Trophoblast cell (in vitro differentiated cells and primary cell): ENCODE measurements around the gene TYW1B.
"Not testable (repeated sequence)": the region's sequence is repeated elsewhere in the genome, so short reads cannot be mapped to it uniquely, and the experiment has no call there.

Experiments
- DNase-seq, 2 donors: peaks; one replicate each; pipeline ENCODE4 v3.0.0-alpha.2; 2016
- H2AFZ ChIP-seq: 2 replicates; pipeline ENCODE4 v1.6.1; 2013; ENCODE audit warnings: low read length, moderate library complexity, mild to moderate bottlenecking; ENCODE audit not compliant: insufficient read depth, poor library complexity
- H2AK5ac ChIP-seq: 2 replicates; pipeline ENCODE4 v1.6.1; 2013; ENCODE audit warnings: mild to moderate bottlenecking, low read length
- H2BK120ac ChIP-seq: 2 replicates; pipeline ENCODE4 v1.6.1; 2013; ENCODE audit warnings: low read length, mild to moderate bottlenecking, moderate library complexity; ENCODE audit not compliant: insufficient read depth, poor library complexity
- H2BK12ac ChIP-seq: 2 replicates; pipeline ENCODE4 v1.6.1; 2013; ENCODE audit warnings: mild to moderate bottlenecking, low read length, moderate library complexity
- H2BK5ac ChIP-seq: 2 replicates; pipeline ENCODE4 v1.6.1; 2013; ENCODE audit warnings: low read length, low read depth, moderate library complexity, mild to moderate bottlenecking; ENCODE audit not compliant: poor library complexity
- H3K14ac ChIP-seq: 2 replicates; pipeline ENCODE4 v1.6.1; 2013; ENCODE audit warnings: mild to moderate bottlenecking, low read length
- H3K18ac ChIP-seq: 2 replicates; pipeline ENCODE4 v1.6.1; 2013; ENCODE audit warnings: mild to moderate bottlenecking, low read length
- H3K23ac ChIP-seq: 2 replicates; pipeline ENCODE4 v1.6.1; 2013; ENCODE audit warnings: low read length
- H3K27ac ChIP-seq: 2 replicates; pipeline ENCODE4 v1.5.1; 2013; ENCODE audit warnings: low read depth, mild to moderate bottlenecking, inconsistent platforms, low read length, moderate library complexity
- H3K27me3 ChIP-seq: 2 replicates; pipeline ENCODE4 v1.6.1; 2013; ENCODE audit warnings: inconsistent platforms, mild to moderate bottlenecking, low read length, moderate library complexity; ENCODE audit not compliant: insufficient read depth
- H3K36me3 ChIP-seq, 2 experiments: 1 replicate in 1 of 2; 2 replicates in 1 of 2; pipeline ENCODE4 v1.6.1; 2013; ENCODE audit warnings: low read length in 2 of 2, mild to moderate bottlenecking in 2 of 2, moderate library complexity in 1 of 2; ENCODE audit not compliant: insufficient read depth in 2 of 2, control insufficient read depth in 1 of 2
- H3K4ac ChIP-seq: 2 replicates; pipeline ENCODE4 v1.6.1; 2013; ENCODE audit warnings: low read depth, mild to moderate bottlenecking, low read length, moderate library complexity
- H3K4me1 ChIP-seq, 2 experiments: 1 replicate in 1 of 2; 2 replicates in 1 of 2; pipeline ENCODE4 v1.6.1; 2013; ENCODE audit warnings: low read length in 2 of 2, mild to moderate bottlenecking in 2 of 2, moderate library complexity in 1 of 2; ENCODE audit not compliant: insufficient read depth in 2 of 2, control insufficient read depth in 1 of 2
- H3K4me2 ChIP-seq: 2 replicates; pipeline ENCODE4 v1.6.1; 2013; ENCODE audit warnings: inconsistent platforms, mild to moderate bottlenecking, low read length, moderate library complexity
- H3K4me3 ChIP-seq: 2 replicates; pipeline ENCODE4 v1.5.1; 2013; ENCODE audit warnings: mild to moderate bottlenecking, low read depth, low read length, inconsistent platforms
- H3K79me1 ChIP-seq: one replicate; pipeline ENCODE4 v1.6.1; 2013; ENCODE audit warnings: low read length
- H3K79me2 ChIP-seq: 2 replicates; pipeline ENCODE4 v1.6.1; 2013; ENCODE audit warnings: low read length, mild to moderate bottlenecking; ENCODE audit not compliant: control insufficient read depth, insufficient read depth, poor library complexity
- H3K9ac ChIP-seq: 2 replicates; pipeline ENCODE4 v1.6.1; 2013; ENCODE audit warnings: mild to moderate bottlenecking, low read length
- H3K9me3 ChIP-seq: 2 replicates; pipeline ENCODE4 v1.6.1; 2013; ENCODE audit warnings: low read depth, mild to moderate bottlenecking, control low read depth, inconsistent platforms, low read length; ENCODE audit not compliant: insufficient read depth
- H4K12ac ChIP-seq: 2 replicates; pipeline ENCODE4 v1.6.1; 2013; ENCODE audit warnings: low read depth, mild to moderate bottlenecking, low read length, moderate library complexity
- H4K8ac ChIP-seq: 2 replicates; pipeline ENCODE4 v1.6.1; 2013; ENCODE audit warnings: low read depth, mild to moderate bottlenecking, low read length, moderate library complexity
- H4K91ac ChIP-seq: one replicate; pipeline ENCODE4 v1.6.1; 2013; ENCODE audit warnings: low read depth, mild to moderate bottlenecking, low read length, moderate library complexity
- WGBS: extraction: QIAGEN DNeasy Blood & Tissue Kit; methylation state at CpG from one replicate; pipeline ENCODE4 v1.1.7; 2013; ENCODE audit warnings: missing lambda C conversion rate; ENCODE audit not compliant: insufficient read length, insufficient coverage; ENCODE audit errors: extremely low coverage; 5-methylcytosine and 5-hydroxymethylcytosine counted together

The TYW1B gene

DNA sequence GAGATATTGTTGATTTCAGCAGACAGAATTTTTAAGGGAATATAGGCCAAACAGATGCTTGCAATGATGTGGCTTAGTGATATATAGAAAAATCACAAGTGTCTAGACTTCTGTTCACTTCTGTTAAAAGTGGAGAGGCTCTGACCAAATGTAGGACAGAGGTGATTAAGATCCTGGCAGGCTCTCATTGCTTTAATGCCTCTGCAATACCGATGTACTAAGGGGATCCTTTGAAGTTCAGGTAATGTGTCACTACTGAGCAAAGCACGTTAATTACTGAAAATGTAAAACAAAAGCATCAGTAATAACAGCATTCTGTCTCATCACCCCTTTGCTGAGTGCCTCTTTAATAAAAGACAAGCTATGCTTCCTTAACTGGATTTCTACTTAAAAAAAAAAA lies 131.4 kb downstream of the TYW1B start:
- not testable (repeated sequence) for H4K8ac ChIP-seq, H3K18ac ChIP-seq, H3K27me3 ChIP-seq, H4K91ac ChIP-seq, H3K9ac ChIP-seq, H4K12ac ChIP-seq, H3K4me2 ChIP-seq, H3K4me3 ChIP-seq, H2BK12ac ChIP-seq, H3K4me1 ChIP-seq, H3K79me2 ChIP-seq, H3K9me3 ChIP-seq, H3K79me1 ChIP-seq, H2BK120ac ChIP-seq, H3K27ac ChIP-seq, H2BK5ac ChIP-seq, H3K36me3 ChIP-seq, H2AK5ac ChIP-seq, H2AFZ ChIP-seq, H3K14ac ChIP-seq, H3K23ac ChIP-seq, H3K4ac ChIP-seq
- no CpG with 5 or more reads among the region's 2 CpGs for WGBS
- DNase-seq = peak; percentile 17 to 24

DNA sequence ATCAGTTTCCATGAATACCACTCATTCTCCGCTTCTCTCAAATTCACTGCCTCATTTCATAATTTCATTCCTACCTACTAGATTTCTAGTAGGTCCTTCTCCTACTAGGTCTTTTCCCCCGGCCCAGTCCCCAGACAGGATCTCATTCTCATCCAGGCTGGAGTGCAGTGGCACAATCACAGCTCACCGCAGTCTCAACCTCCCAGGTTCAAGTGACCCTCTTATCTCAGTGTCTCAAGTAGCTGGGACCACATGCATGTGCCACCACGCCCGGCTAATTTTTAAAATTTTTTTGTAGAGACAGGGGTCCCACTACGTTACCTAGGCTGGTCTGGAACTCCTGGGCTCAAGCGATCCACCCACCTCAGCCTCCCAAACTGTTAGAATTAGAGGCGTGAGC lies 132.5 kb downstream of the TYW1B start:
- H3K18ac ChIP-seq, H3K4me3 ChIP-seq, H4K8ac ChIP-seq, H2AK5ac ChIP-seq, DNase-seq, H2AFZ ChIP-seq, H3K27me3 ChIP-seq, H3K79me2 ChIP-seq, H4K12ac ChIP-seq, H3K4me2 ChIP-seq, H3K14ac ChIP-seq, H3K9ac ChIP-seq, H3K79me1 ChIP-seq, H2BK5ac ChIP-seq, H3K23ac ChIP-seq, H3K36me3 ChIP-seq, H3K9me3 ChIP-seq, H3K4ac ChIP-seq, H3K4me1 ChIP-seq, H3K27ac ChIP-seq: not testable (repeated sequence)
- Histone ChIP-seq H2BK12ac (peak overlapping the region; percentile 82), H4K91ac (peak overlapping the region; percentile 42), H2BK120ac (peak overlapping the region; percentile 69)
- no CpG with 5 or more reads among the region's 8 CpGs for WGBS

DNA sequence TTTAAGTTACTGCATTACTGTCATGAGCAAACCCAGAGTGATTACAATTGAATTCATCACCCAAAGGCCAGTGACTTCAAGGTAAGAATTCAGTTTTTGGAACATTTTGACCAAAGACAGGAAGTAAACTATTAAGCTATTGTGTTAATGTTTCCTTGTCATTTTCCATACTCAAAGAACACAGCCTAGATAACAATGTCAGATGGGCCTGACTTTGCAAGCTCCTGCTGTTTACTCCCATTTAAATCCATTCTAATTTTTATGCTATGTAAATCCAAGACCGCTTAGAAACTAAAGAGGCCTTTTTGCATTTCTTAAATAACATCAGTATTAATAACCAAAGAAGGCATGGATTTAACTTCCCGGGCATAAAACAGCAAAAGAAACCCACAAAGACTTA lies 136.6 kb downstream of the TYW1B start:
- no CpG with 5 or more reads among the region's 2 CpGs for WGBS
- H4K8ac ChIP-seq, H2BK120ac ChIP-seq, H3K9me3 ChIP-seq, H2AFZ ChIP-seq, H4K12ac ChIP-seq, H3K23ac ChIP-seq, H3K4me2 ChIP-seq, DNase-seq, H2AK5ac ChIP-seq, H2BK5ac ChIP-seq, H3K36me3 ChIP-seq, H2BK12ac ChIP-seq, H4K91ac ChIP-seq, H3K4me3 ChIP-seq, H3K79me1 ChIP-seq, H3K4me1 ChIP-seq, H3K14ac ChIP-seq, H3K27ac ChIP-seq, H3K79me2 ChIP-seq, H3K18ac ChIP-seq, H3K4ac ChIP-seq, H3K27me3 ChIP-seq, H3K9ac ChIP-seq: not testable (repeated sequence)

DNA sequence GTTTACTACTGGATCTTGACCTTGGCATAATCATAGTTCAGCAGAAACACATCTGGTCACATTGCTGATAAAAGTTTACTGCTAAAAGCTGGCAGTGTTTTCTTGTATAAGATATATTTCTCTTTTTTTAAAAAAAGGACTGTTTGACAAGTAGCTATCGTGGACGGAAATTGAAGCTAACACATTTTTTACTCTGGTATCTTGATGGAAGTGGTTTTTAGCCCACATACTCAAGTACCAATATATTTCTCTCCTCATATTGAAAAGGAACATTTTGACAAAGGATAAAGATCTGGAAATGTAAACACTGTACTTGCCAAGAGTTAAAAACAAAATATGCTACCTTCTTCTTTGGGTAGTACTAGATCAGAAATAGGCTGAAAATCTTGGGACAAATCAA lies 137.8 kb downstream of the TYW1B start:
- H3K27ac ChIP-seq, H2AFZ ChIP-seq, H3K4me3 ChIP-seq, H3K18ac ChIP-seq, H3K36me3 ChIP-seq, H3K4me2 ChIP-seq, H3K23ac ChIP-seq, H2AK5ac ChIP-seq, H3K4me1 ChIP-seq, H4K12ac ChIP-seq, H3K4ac ChIP-seq, H3K79me2 ChIP-seq, H3K9ac ChIP-seq, H2BK5ac ChIP-seq, H3K14ac ChIP-seq, H3K79me1 ChIP-seq, H4K8ac ChIP-seq, H3K27me3 ChIP-seq, DNase-seq, H3K9me3 ChIP-seq, H2BK120ac ChIP-seq, H2BK12ac ChIP-seq, H4K91ac ChIP-seq: not testable (repeated sequence)
- no CpG with 5 or more reads among the region's 2 CpGs for WGBS
